COLO829 (cell line): ENCODE measurements around the gene RETREG1.

Experiments
- DNase-seq: peaks from one replicate; pipeline ENCODE4 v3.0.0; 2012; ENCODE audit warnings: low spot score

RETREG1 gene

GRCh38 chr5:16580382-16580781, 36.4 kb downstream of the RETREG1 start:
- no peak for DNase-seq

GRCh38 chr5:16579142-16579847, 37.5 kb downstream of the RETREG1 start:
- DNase-seq = no peak

GRCh38 chr5:16578474-16578883, 38.3 kb downstream of the RETREG1 start:
- DNase-seq = no peak

GRCh38 chr5:16577677-16578076, 39.1 kb downstream of the RETREG1 start:
- DNase-seq = no peak

GRCh38 chr5:16574789-16575721, 41.7 kb downstream of the RETREG1 start:
- DNase-seq = no peak

GRCh38 chr5:16573401-16573800, 43.4 kb downstream of the RETREG1 start:
- no peak for DNase-seq

GRCh38 chr5:16572289-16573015, 44.3 kb downstream of the RETREG1 start:
- no peak for DNase-seq

- DNase-seq = no peak
Measured at GRCh38 chr5:16571016-16571415, 45.8 kb downstream of the RETREG1 start.

- no peak for DNase-seq
Measured at GRCh38 chr5:16570121-16570815, 46.5 kb downstream of the RETREG1 start.

GRCh38 chr5:16568875-16569580, 47.8 kb downstream of the RETREG1 start:
- peak; percentile 74 for DNase-seq

GRCh38 chr5:16567365-16567764, 49.4 kb downstream of the RETREG1 start:
- no peak for DNase-seq

GRCh38 chr5:16565118-16565517, 51.7 kb downstream of the RETREG1 start:
- DNase-seq = no peak

- DNase-seq = no peak
Measured at GRCh38 chr5:16564248-16564867, 52.4 kb downstream of the RETREG1 start.

- DNase-seq = no peak
Measured at GRCh38 chr5:16563686-16564085, 53.1 kb downstream of the RETREG1 start.

- no peak for DNase-seq
Measured at GRCh38 chr5:16561660-16562059, 55.1 kb downstream of the RETREG1 start.

- no peak for DNase-seq
Measured at GRCh38 chr5:16559702-16560101, 57.1 kb downstream of the RETREG1 start.

GRCh38 chr5:16558984-16559629, 57.7 kb downstream of the RETREG1 start:
- DNase-seq = no peak

GRCh38 chr5:16557477-16557876, 59.3 kb downstream of the RETREG1 start:
- peak; percentile 44 for DNase-seq

- no peak for DNase-seq
Measured at GRCh38 chr5:16554110-16554509, 62.7 kb downstream of the RETREG1 start.

GRCh38 chr5:16552666-16553343, 64.0 kb downstream of the RETREG1 start:
- DNase-seq = no peak
